ENCODE measurements around the gene HSD3B7.

GRCh38 chr16:31010585-31011325 is 25.7 kb downstream of the HSD3B7 start, which contains the start of gene STX1B:
- TF ChIP-seq, protein P1, sequence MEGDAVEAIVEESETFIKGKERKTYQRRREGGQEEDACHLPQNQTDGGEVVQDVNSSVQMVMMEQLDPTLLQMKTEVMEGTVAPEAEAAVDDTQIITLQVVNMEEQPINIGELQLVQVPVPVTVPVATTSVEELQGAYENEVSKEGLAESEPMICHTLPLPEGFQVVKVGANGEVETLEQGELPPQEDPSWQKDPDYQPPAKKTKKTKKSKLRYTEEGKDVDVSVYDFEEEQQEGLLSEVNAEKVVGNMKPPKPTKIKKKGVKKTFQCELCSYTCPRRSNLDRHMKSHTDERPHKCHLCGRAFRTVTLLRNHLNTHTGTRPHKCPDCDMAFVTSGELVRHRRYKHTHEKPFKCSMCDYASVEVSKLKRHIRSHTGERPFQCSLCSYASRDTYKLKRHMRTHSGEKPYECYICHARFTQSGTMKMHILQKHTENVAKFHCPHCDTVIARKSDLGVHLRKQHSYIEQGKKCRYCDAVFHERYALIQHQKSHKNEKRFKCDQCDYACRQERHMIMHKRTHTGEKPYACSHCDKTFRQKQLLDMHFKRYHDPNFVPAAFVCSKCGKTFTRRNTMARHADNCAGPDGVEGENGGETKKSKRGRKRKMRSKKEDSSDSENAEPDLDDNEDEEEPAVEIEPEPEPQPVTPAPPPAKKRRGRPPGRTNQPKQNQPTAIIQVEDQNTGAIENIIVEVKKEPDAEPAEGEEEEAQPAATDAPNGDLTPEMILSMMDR (IDR thresholded peaks at IDR 0.05 in 8 of 11, conservative IDR thresholded peaks at IDR 0.05 in 3 of 11), result no peak
- no peak for TF ChIP-seq POLR2A (IDR thresholded peaks at IDR 0.05)
- no peak for TF ChIP-seq POLR2AphosphoS5 (IDR thresholded peaks at IDR 0.05)

Data from spleen (tissue), 7 donors.